HG03045 (cell line): Measurements from ENCODE around the gene POLG.
"Not testable (repeated sequence)": the region's sequence is repeated elsewhere in the genome, so short reads cannot be mapped to it uniquely, and the experiment has no call there.

Experiments
- ATAC-seq: cut with Tn5 transposase; IDR thresholded peaks from one replicate; pipeline ENCODE4 v1.9.1; 2021; ENCODE audit warnings: mild to moderate bottlenecking, moderate library complexity; ENCODE audit not compliant: unreplicated experiment

POLG gene

DNA sequence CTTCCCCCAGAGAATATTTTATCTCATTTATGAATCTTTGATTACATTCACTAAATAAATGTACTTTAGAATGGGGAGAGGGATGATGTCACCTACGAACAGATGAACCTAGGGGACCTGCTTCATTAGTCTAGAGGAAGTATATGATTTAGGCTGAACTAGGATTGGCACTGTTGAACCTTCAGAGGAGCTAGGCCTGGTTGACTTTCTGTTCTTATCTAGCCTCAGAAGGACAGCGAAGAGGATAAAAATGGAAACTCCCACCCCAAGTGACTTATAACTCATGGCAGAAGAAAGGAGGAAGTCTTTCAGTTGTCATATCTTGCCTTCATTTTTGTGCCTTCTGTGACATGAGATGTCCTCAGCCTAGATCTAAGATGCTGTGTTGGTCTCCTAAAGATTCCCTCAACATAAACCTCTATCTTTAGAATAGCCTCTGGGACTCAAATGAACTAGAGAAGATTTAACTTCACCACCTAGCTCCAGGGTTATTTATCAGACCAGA, 42.6 kb downstream of the POLG start:
- ATAC-seq: no peak

DNA sequence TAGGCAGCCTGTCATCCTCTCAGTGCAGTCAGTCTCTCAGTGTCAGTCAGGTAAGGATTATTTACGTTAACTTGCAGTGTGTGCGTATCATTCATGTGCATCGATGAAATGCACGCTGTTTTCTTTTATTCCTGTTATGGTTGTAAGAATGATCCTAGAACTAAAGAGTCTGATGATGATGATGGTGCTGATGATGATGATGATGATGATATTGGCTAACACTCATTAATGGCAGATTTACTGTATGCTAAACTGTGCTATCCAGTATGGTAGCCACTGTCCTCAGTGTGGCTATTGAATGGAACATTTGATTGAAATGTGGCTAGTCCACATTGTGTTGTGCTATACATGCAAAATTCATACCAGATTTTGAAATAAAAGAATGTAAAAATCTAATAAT, 51.4 kb downstream of the POLG start:
- ATAC-seq: no peak

DNA sequence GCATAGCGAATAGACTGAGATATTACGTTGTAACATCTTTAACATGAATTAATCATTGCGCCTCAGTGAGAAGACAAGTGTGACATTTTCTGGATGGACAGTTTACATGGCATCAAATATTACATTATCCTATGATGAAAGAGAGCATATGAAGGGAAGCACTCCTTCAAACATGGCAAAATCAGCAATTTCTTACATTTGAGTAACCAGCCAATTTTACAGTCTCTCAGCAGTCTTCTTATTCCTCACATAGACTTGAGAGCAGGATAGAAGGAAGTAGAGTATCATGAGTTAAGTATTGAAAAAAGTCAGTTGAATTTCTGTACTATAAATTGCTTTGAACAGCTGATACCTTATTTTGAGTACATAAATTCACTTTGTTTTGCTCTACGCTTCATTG, 52.0 kb downstream of the POLG start:
- ATAC-seq: no peak

DNA sequence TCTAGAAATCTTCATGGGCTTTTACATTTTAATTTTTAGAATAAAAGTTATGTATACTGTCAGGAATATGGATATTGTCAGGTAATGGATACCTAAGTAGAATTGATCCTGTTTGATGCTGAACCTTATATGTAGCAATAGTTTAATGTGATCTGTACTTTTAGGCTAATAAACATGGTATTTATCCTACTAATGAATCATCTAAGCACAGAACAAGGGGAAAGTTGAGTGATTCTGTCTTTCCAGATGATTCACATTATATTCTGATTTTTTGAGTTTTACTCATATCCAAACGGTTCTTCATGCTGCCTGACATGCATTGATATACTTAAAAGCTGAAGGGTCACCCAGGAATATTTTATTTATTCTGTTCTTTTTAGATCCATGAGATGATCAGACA, 56.3 kb downstream of the POLG start:
- ATAC-seq: no peak

DNA sequence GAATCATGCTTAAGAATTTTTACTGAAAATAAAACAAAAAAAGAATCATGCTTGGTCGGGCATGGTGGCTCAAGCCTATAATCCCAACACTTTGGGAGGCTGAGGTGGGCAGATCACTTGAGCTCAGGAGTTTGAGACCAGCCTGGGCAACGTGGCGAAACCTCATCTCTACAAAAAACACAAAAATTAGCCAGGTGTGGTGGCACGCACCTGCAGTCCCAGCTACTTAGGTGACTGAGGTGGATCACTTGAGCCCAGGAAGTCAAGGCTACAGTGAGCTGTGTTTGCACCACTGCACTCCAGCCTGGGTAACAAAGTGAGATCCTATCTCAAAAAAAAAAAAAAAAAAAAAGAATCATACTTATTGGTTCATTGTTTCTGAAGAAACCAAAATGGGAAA, 57.3 kb downstream of the POLG start:
- not testable (repeated sequence) for ATAC-seq
